Esophagus (tissue), 2 donors: Measurements from ENCODE around the gene PDP2. TPM values are rescaled to one million over a fixed set of nuclear protein-coding genes. Genes with fewer than 3 reads are reported as not detected.

ENCODE experiments used
- H3K27ac ChIP-seq, 2 donors: one replicate each; pipeline ENCODE4 v1.5.1; 2013; ENCODE audit warnings: low read depth in 2 of 2, mild to moderate bottlenecking in 2 of 2, inconsistent platforms in 1 of 2, low read length in 1 of 2, moderate library complexity in 1 of 2
- H3K27me3 ChIP-seq, 2 donors: one replicate each; pipeline ENCODE4 v1.6.1; 2013; ENCODE audit warnings: low read length in 2 of 2, control low read depth in 1 of 2, mild to moderate bottlenecking in 1 of 2; ENCODE audit not compliant: insufficient read depth in 2 of 2, control insufficient read depth in 1 of 2
- H3K36me3 ChIP-seq, 2 donors: one replicate each; pipeline ENCODE4 v1.6.1; 2013; ENCODE audit warnings: low read length in 1 of 2; ENCODE audit not compliant: control insufficient read depth in 2 of 2, insufficient read depth in 2 of 2
- H3K4me1 ChIP-seq, 2 donors: one replicate each; pipeline ENCODE4 v1.6.1; 2013; ENCODE audit warnings: low read length in 1 of 2; ENCODE audit not compliant: control insufficient read depth in 2 of 2, insufficient read depth in 2 of 2
- H3K4me3 ChIP-seq, 2 donors: one replicate each; pipeline ENCODE4 v1.5.1; 2013; ENCODE audit warnings: low read length in 2 of 2, mild to moderate bottlenecking in 2 of 2, low read depth in 1 of 2, moderate library complexity in 1 of 2
- H3K9me3 ChIP-seq, 2 donors: one replicate each; pipeline ENCODE4 v1.6.1; 2013; ENCODE audit warnings: mild to moderate bottlenecking in 2 of 2, low read depth in 1 of 2, low read length in 1 of 2, moderate library complexity in 1 of 2; ENCODE audit not compliant: control insufficient read depth in 2 of 2, insufficient read depth in 1 of 2
- WGBS, 2 donors: extraction: QIAGEN DNeasy Blood & Tissue Kit; methylation state at CpG; one replicate each; pipeline ENCODE4 v1.1.7; 2013; 5-methylcytosine and 5-hydroxymethylcytosine counted together
- polyA plus RNA-seq, 2 donors: library from polyadenylated mRNA; stranded (reverse); fragments of 200-250 nt; gene quantifications; one replicate each; pipeline ENCODE4 v1.2.3, GENCODE V29; 2013
- donor health status: healthy with polysubstance abuse.
- donor health status: Bipolar disorder and iron deficiency.

The PDP2 gene
- polyA plus RNA-seq, 2 donors, result 2.3 to 2.5 TPM

GRCh38 chr16:66920924-66921680 is 40.8 kb downstream of the PDP2 start:
- H3K27ac ChIP-seq, result peak overlapping the region; percentile 20 to 21
- no peak overlapping the region for H3K4me3 ChIP-seq
- H3K27me3 ChIP-seq, result no peaks in the 10 kb centered on the region
- H3K36me3 ChIP-seq, result peaks cover 0 to 6% of the 10 kb centered on the region in 2 donors
- H3K9me3 ChIP-seq, result no peaks in the 10 kb centered on the region
- WGBS, 2 donors, result 74 to 82% methylated on average over 9 of the region's 9 CpGs
- H3K4me1 ChIP-seq, result peaks cover 11 to 38% of the 10 kb centered on the region in 2 donors

GRCh38 chr16:66921729-66922450 is 41.6 kb downstream of the PDP2 start:
- H3K4me1 ChIP-seq, result peaks cover 11 to 42% of the 10 kb centered on the region in 2 donors
- WGBS, 2 donors, result 63 to 69% methylated on average over 41 to 42 of the region's 42 CpGs
- peaks cover 0 to 6% of the 10 kb centered on the region in 2 donors for H3K36me3 ChIP-seq
- no peak overlapping the region for H3K27ac ChIP-seq
- no peak overlapping the region for H3K4me3 ChIP-seq
- H3K9me3 ChIP-seq, result no peaks in the 10 kb centered on the region
- no peaks in the 10 kb centered on the region for H3K27me3 ChIP-seq

- peaks cover 0 to 6% of the 10 kb centered on the region in 2 donors for H3K36me3 ChIP-seq
- no peaks in the 10 kb centered on the region for H3K9me3 ChIP-seq
- H3K4me3 ChIP-seq, result peak overlapping the region; percentile 40 to 55
- peaks cover 17 to 45% of the 10 kb centered on the region in 2 donors for H3K4me1 ChIP-seq
- no peaks in the 10 kb centered on the region for H3K27me3 ChIP-seq
- 46 to 58% methylated on average over 18 of the region's 18 CpGs for WGBS, 2 donors
- peak overlapping the region; percentile 70 to 83 for H3K27ac ChIP-seq
Measured at GRCh38 chr16:66923247-66923731, 43.0 kb downstream of the PDP2 start.

GRCh38 chr16:66923866-66924265 is 43.6 kb downstream of the PDP2 start:
- Histone ChIP-seq H3K4me3 (peak overlapping the region; percentile 40 to 55), H3K27ac (peak overlapping the region; percentile 70 to 83)
- WGBS, 2 donors, result 34 to 38% methylated on average over 3 of the region's 3 CpGs

GRCh38 chr16:66924527-66925321 is 44.4 kb downstream of the PDP2 start:
- H3K27ac ChIP-seq, result peak overlapping the region; percentile 70 to 88
- WGBS, 2 donors, result 7 to 9% methylated on average over 70 to 72 of the region's 72 CpGs
- H3K4me1 ChIP-seq, result peaks cover 14 to 37% of the 10 kb centered on the region in 2 donors
- peaks cover 0 to 6% of the 10 kb centered on the region in 2 donors for H3K36me3 ChIP-seq
- H3K9me3 ChIP-seq, result no peaks in the 10 kb centered on the region
- no peaks in the 10 kb centered on the region for H3K27me3 ChIP-seq
- peak overlapping the region; percentile 55 to 61 for H3K4me3 ChIP-seq

More at GRCh38 chr16:66923866-66924265, 43.6 kb downstream of the PDP2 start:
- no peaks in the 10 kb centered on the region for H3K27me3 ChIP-seq
- H3K36me3 ChIP-seq, result peaks cover 0 to 6% of the 10 kb centered on the region in 2 donors
- H3K9me3 ChIP-seq, result no peaks in the 10 kb centered on the region
- H3K4me1 ChIP-seq, result peaks cover 16 to 45% of the 10 kb centered on the region in 2 donors

- peak within 1 kb of the TSS; percentile 55 to 61 for H3K4me3 ChIP-seq
- 7 to 8% methylated on average over 40 to 42 of the region's 42 CpGs for WGBS, 2 donors
- peaks cover 14 to 33% of the 10 kb centered on the region in 2 donors for H3K4me1 ChIP-seq
Measured at GRCh38 chr16:66925322-66925840, 45.1 kb downstream of the PDP2 start, which contains the start of gene RRAD. Gene RRAD (minus strand): TSS chr16:66925535. CDS start chr16:66925179, 356 bp downstream.

GRCh38 chr16:66926171-66926947 is 46.0 kb downstream of the PDP2 start:
- Histone ChIP-seq H3K9me3 (no peaks in the 10 kb centered on the region), H3K4me1 (peaks cover 14 to 33% of the 10 kb centered on the region in 2 donors), H3K36me3 (peaks cover 0 to 6% of the 10 kb centered on the region in 2 donors), H3K27me3 (no peaks in the 10 kb centered on the region), H3K27ac (peak overlapping the region; percentile 70 to 82), H3K4me3 (no peak overlapping the region)
- 57 to 65% methylated on average over 5 of the region's 5 CpGs for WGBS, 2 donors

More at GRCh38 chr16:66925322-66925840, 45.1 kb downstream of the PDP2 start, which contains the start of gene RRAD:
- H3K27me3 ChIP-seq, result no peaks in the 10 kb centered on the region
- H3K9me3 ChIP-seq, result no peaks in the 10 kb centered on the region
- peak within 1 kb of the TSS; percentile 70 to 88 for H3K27ac ChIP-seq
- H3K36me3 ChIP-seq, result peaks cover 0 to 6% of the 10 kb centered on the region in 2 donors

- H3K9me3 ChIP-seq, result no peaks in the 10 kb centered on the region
- H3K27ac ChIP-seq, result peak overlapping the region in 1 of 2 donors; percentile 82
- no peak overlapping the region for H3K4me3 ChIP-seq
- no peaks in the 10 kb centered on the region for H3K27me3 ChIP-seq
- 50 to 72% methylated on average over 3 of the region's 3 CpGs for WGBS, 2 donors
- H3K4me1 ChIP-seq, result peaks cover 9 to 29% of the 10 kb centered on the region in 2 donors
- H3K36me3 ChIP-seq, result peaks cover 0 to 7% of the 10 kb centered on the region in 2 donors
Measured at GRCh38 chr16:66926961-66927436, 46.7 kb downstream of the PDP2 start.
